Neural progenitor cell (in vitro differentiated cells): ENCODE results near the gene PHTF1.

Experiments
- CTCF ChIP-seq: fragments of 200-600 bp; sonication (generic); IDR thresholded peaks from 2 replicates; pipeline ENCODE4 v1.5.1; 2017; ENCODE audit warnings: antibody characterized with exemption, mild to moderate bottlenecking
- EZH2 ChIP-seq: fragments of 200-600 bp; sonication (generic); IDR thresholded peaks from 2 replicates; pipeline ENCODE4 v1.6.1; 2017; ENCODE audit warnings: antibody characterized with exemption, mild to moderate bottlenecking, moderate library complexity

GRCh38 chr1:113742515-113742914 is 16.8 kb downstream of the PHTF1 start:
- TF ChIP-seq CTCF (no peak), EZH2 (no peak)
